HFFc6 (cell line): ENCODE data around the gene CEP192. TPM values are rescaled to one million over a fixed set of nuclear protein-coding genes. Genes with fewer than 3 reads are reported as not detected.

Source experiments
- total RNA-seq, 6 experiments: library from RNA; stranded (reverse); fragmentation: NEBNext Ultra II Directional; extraction: Animal tissue kit (Norgen Biotek cat#: 25700); gene quantifications; 2 replicates in 1 of 6; 3 replicates in 5 of 6; pipeline ENCODE4 v1.2.3, GENCODE V29; 2021

Gene CEP192
- total RNA-seq, 6 experiments from 2014 or later, result 15.1 to 21.0 (median 18.4) TPM

Other genes with a start within 250 kb of the CEP192 start
- 10 to 100 TPM; 21.1 to 24.4 (median 23.2) TPM for gene PTPN2, start 107.1 kb upstream of the CEP192 start, total RNA-seq
- 10 to 100 TPM; 54.8 to 61.8 (median 58.0) TPM for gene SEH1L, start 43.4 kb upstream of the CEP192 start, total RNA-seq
- not detected for gene LDLRAD4, start 227.4 kb downstream of the CEP192 start, total RNA-seq